Caco-2 (cell line): ENCODE results near the gene MESP1. TPM values are rescaled to one million over a fixed set of nuclear protein-coding genes. Genes with fewer than 3 reads are reported as not detected.

ENCODE experiments used
- BruUV-seq: library from RNA; stranded (reverse); fragments of 400-500 nt; replicated peaks from 2 replicates; lab custom pipeline; 2021; lab: Mats Ljungman, UMichigan
- CTCF ChIA-PET: fragments of 300-600 bp; sonication (Branson Sonifier 250); formaldehyde crosslinking; loops from one replicate; lab custom pipeline; 2022; ENCODE audit warnings: antibody characterized with exemption; lab: Charles Lee
- POLR2A ChIA-PET: fragments of 300-600 bp; sonication (Branson Sonifier 250); formaldehyde crosslinking; loops from one replicate; lab custom pipeline; 2022; ENCODE audit warnings: antibody characterized with exemption; lab: Charles Lee
- DNase-seq, 2 experiments: peaks; one replicate each; pipeline versions ENCODE4 v3.0.0 to v3.0.0-alpha.2; 2020 to 2022
- H3K27me3 ChIP-seq: replicated peaks from 2 replicates; pipeline ENCODE4 v1.6.0; 2011; ENCODE audit warnings: low read length; ENCODE audit not compliant: control insufficient read depth, insufficient read depth
- H3K36me3 ChIP-seq: 2 replicates; pipeline ENCODE4 v1.5.1; 2011; ENCODE audit warnings: low read length; ENCODE audit not compliant: control insufficient read depth, insufficient read depth
- H3K4me1 ChIP-seq: fragments of 250-450 bp; sonication (Bioruptor Pico); 2 replicates; pipeline ENCODE4 v1.5.1; 2020; ENCODE audit warnings: mild to moderate bottlenecking
- H3K4me3 ChIP-seq: 2 replicates; pipeline ENCODE4 v1.5.1; 2011; ENCODE audit warnings: low read depth, mild to moderate bottlenecking, control low read depth, low read length
- H3K9me3 ChIP-seq: fragments of 250-450 bp; sonication (Bioruptor Pico); 2 replicates; pipeline ENCODE4 v1.5.1; 2020; ENCODE audit warnings: mild to moderate bottlenecking, moderate library complexity
- H3K27ac Mint-ChIP-seq: one replicate; pipeline ENCODE4 v1.8.0; 2022; ENCODE audit warnings: mixed read lengths; ENCODE audit not compliant: unreplicated experiment
- H3K27me3 Mint-ChIP-seq: one replicate; pipeline ENCODE4 v1.8.0; 2022; ENCODE audit warnings: mixed read lengths; ENCODE audit not compliant: insufficient read depth, unreplicated experiment
- H3K36me3 Mint-ChIP-seq: one replicate; pipeline ENCODE4 v1.8.0; 2022; ENCODE audit warnings: mild to moderate bottlenecking, mixed read lengths; ENCODE audit not compliant: insufficient read depth, unreplicated experiment
- H3K4me1 Mint-ChIP-seq: one replicate; pipeline ENCODE4 v1.8.0; 2022; ENCODE audit warnings: low read depth, mixed read lengths; ENCODE audit not compliant: unreplicated experiment
- H3K4me3 Mint-ChIP-seq: one replicate; pipeline ENCODE4 v1.8.0; 2022; ENCODE audit warnings: mild to moderate bottlenecking, moderate library complexity, mixed read lengths; ENCODE audit not compliant: unreplicated experiment
- H3K9me3 Mint-ChIP-seq: one replicate; pipeline ENCODE4 v1.8.0; 2022; ENCODE audit warnings: mixed read lengths; ENCODE audit not compliant: unreplicated experiment
- intact Hi-C: fragments of 100-400 bp; cut with micrococcal nuclease; formaldehyde crosslinking; loops from one replicate; pipeline ENCODE4 v1.10.0; 2022; ENCODE audit not compliant: unreplicated experiment
- total RNA-seq: library from RNA; stranded (reverse); gene quantifications from 2 replicates; pipeline ENCODE4 v1.2.3, GENCODE V29; 2022
- TF ChIP-seq, protein P1 (sequence below), 2 experiments: fragments of 200-600 bp in 1 of 2; IDR thresholded peaks; 1 replicate in 1 of 2; 2 replicates in 1 of 2; pipeline versions ENCODE4 v1.5.1 to v1.8.0; 2011 to 2022; ENCODE audit warnings: antibody characterized with exemption in 1 of 2, control low read depth in 1 of 2, inconsistent platforms in 1 of 2, low read depth in 1 of 2, low read length in 1 of 2, mild to moderate bottlenecking in 1 of 2, moderate library complexity in 1 of 2; ENCODE audit not compliant: insufficient read depth in 1 of 2, severe bottlenecking in 1 of 2, unreplicated experiment in 1 of 2

Gene MESP1
- total RNA-seq, 1 experiment from 2014 or later, result 1.00 TPM

DNA sequence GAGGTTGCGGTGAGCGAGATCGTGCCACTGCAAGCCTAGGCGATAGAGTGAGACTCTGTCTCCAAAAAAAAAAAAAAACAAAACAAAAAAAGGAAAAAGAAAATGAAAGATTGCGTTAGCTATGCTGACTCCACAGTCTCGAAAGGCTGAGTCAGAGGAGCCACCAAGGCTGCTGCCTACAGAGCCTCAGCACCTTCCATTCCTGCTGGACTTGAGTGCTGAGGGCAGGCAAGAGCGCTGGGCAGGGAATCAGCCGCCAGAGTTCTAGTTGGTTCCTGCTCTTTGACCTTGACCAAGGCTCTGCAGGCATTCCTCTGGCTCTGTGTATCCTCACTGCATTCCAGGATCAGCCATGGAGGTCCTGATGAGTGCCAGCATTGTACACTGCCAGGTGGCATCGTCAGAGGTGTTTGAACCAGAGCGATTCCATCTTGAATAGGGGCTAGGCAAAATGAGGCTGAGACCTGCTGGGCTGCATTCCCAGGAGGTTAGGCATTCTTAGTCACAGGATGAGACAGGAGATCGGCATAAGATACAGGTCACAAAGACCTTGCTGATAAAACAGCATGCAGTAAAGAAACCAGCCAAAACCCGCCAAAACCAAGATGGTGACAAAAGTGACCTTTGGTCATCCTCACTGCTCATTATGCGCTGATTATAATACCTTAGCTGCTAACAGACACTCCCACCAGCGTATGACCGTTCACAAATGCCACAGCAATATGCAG, 31.0 kb upstream of the MESP1 start:
- Mint-ChIP-seq H3K9me3 (no peaks in the 10 kb centered on the region), H3K36me3 (peaks cover 7% of the 10 kb centered on the region), H3K27me3 (no peaks in the 10 kb centered on the region), H3K27ac (peak overlapping the region; percentile 68), H3K4me3 (peak overlapping the region; percentile 27), H3K4me1 (peaks cover 27% of the 10 kb centered on the region)
- ChIA-PET CTCF (interaction anchor here (1.2 kb wide), 1 partner anchor 21 kb away, joined by 3 read pairs; no protein-coding TSS in a partner anchor), POLR2A (interaction anchor here (0.6 kb wide), 1 partner anchor 79 kb away, joined by 3 read pairs; no protein-coding TSS in a partner anchor)
- H3K36me3 ChIP-seq, result no peaks in the 10 kb centered on the region; the same call in 1 of the 2 replicates
- peak; percentile 74 to 88 for DNase-seq
- 0 out of 2 replicates have a peak, but pooled peaks cover under 1% of the 10 kb centered on the region for H3K9me3 ChIP-seq
- no peak overlapping the region for H3K4me3 ChIP-seq
- intact Hi-C loops, result no loop called here
- no peaks in the 10 kb centered on the region for H3K27me3 ChIP-seq
- TF ChIP-seq, protein P1, sequence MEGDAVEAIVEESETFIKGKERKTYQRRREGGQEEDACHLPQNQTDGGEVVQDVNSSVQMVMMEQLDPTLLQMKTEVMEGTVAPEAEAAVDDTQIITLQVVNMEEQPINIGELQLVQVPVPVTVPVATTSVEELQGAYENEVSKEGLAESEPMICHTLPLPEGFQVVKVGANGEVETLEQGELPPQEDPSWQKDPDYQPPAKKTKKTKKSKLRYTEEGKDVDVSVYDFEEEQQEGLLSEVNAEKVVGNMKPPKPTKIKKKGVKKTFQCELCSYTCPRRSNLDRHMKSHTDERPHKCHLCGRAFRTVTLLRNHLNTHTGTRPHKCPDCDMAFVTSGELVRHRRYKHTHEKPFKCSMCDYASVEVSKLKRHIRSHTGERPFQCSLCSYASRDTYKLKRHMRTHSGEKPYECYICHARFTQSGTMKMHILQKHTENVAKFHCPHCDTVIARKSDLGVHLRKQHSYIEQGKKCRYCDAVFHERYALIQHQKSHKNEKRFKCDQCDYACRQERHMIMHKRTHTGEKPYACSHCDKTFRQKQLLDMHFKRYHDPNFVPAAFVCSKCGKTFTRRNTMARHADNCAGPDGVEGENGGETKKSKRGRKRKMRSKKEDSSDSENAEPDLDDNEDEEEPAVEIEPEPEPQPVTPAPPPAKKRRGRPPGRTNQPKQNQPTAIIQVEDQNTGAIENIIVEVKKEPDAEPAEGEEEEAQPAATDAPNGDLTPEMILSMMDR (IDR thresholded peaks at IDR 0.05; ENCODE audit: insufficient read depth in 1 of 2, low read depth in 1 of 2, low read length in 1 of 2, severe bottlenecking in 1 of 2, unreplicated experiment in 1 of 2), result no peak
- peaks cover 67% of the 10 kb centered on the region for H3K4me1 ChIP-seq
- BruUV-seq, result TSS peak; percentile 66

DNA sequence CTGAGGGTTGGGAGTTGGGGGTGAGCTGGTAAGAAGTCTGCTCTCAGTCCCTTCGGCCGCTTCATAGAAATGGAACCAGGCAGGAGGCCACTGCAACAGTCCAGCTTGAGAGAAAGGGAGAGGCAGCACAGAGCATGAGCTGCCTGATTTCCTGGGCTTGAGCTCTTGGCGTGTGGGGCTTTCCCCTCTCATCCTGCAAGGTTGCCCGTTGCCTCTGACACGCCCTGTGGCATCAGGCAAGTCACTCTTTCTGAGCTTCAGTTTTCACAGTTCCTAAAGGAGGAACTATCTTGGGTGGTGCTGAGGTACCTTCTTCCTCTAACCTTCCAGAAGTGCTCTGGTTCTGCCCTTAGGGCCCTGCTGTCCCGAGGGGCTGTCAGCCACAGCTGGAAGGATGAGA, 30.0 kb upstream of the MESP1 start:
- POLR2A ChIA-PET, result no interaction called here
- H3K36me3 Mint-ChIP-seq, result peaks cover 7% of the 10 kb centered on the region
- Histone ChIP-seq H3K36me3 (no peaks in the 10 kb centered on the region; the same call in 1 of the 2 replicates), H3K27me3 (no peaks in the 10 kb centered on the region), H3K9me3 (no peaks in the 10 kb centered on the region), H3K4me1 (peaks cover 64% of the 10 kb centered on the region), H3K4me3 (no peak overlapping the region)
- no TSS peak for BruUV-seq
- TF ChIP-seq, protein P1 (IDR thresholded peaks at IDR 0.05; ENCODE audit: insufficient read depth in 1 of 2, low read depth in 1 of 2, low read length in 1 of 2, severe bottlenecking in 1 of 2, unreplicated experiment in 1 of 2), result no peak
- H3K27me3 Mint-ChIP-seq, result no peaks in the 10 kb centered on the region
- intact Hi-C loops, result no loop called here
- peak overlapping the region; percentile 68 for H3K27ac Mint-ChIP-seq
- H3K4me3 Mint-ChIP-seq, result no peak overlapping the region
- H3K9me3 Mint-ChIP-seq, result no peaks in the 10 kb centered on the region
- no peak for DNase-seq
- peaks cover 27% of the 10 kb centered on the region for H3K4me1 Mint-ChIP-seq
- CTCF ChIA-PET, result interaction anchor here (1.2 kb wide), 1 partner anchor 20 kb away, joined by 3 read pairs; no protein-coding TSS in a partner anchor

DNA sequence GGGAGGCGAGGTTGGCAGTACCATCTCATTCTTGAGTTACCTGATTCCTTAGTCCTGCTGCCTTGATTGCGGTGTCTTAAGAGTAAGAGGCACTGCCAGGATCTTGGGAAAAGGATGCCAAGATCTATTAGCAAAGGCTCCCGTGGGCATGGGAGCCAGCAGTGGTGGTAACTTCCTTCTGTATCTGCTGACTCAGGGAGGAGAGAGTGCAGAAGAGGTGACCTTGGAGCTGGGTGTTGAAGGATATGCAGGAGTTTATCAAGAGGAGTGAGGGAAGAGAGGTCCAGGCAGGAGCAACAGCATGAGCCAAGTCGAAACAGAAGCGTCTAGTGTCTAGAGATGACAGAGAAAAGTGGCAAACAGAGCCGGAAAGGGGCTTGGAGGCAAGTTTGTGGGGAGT, 29.6 kb upstream of the MESP1 start:
- no peaks in the 10 kb centered on the region for H3K9me3 Mint-ChIP-seq
- peaks cover 23% of the 10 kb centered on the region for H3K4me1 Mint-ChIP-seq
- no peak for DNase-seq
- no peak overlapping the region for H3K4me3 Mint-ChIP-seq
- Histone ChIP-seq H3K9me3 (no peaks in the 10 kb centered on the region), H3K36me3 (no peaks in the 10 kb centered on the region; the same call in 1 of the 2 replicates), H3K4me1 (peaks cover 60% of the 10 kb centered on the region), H3K4me3 (no peak overlapping the region), H3K27me3 (no peaks in the 10 kb centered on the region)
- CTCF ChIA-PET, result interaction anchor here (1.2 kb wide), 1 partner anchor 20 kb away, joined by 3 read pairs; no protein-coding TSS in a partner anchor
- peak overlapping the region; percentile 68 for H3K27ac Mint-ChIP-seq
- intact Hi-C loops, result no loop called here
- TF ChIP-seq, protein P1 (IDR thresholded peaks at IDR 0.05; ENCODE audit: insufficient read depth in 1 of 2, low read depth in 1 of 2, low read length in 1 of 2, severe bottlenecking in 1 of 2, unreplicated experiment in 1 of 2), result no peak
- no peaks in the 10 kb centered on the region for H3K27me3 Mint-ChIP-seq
- peaks cover 2% of the 10 kb centered on the region for H3K36me3 Mint-ChIP-seq
- POLR2A ChIA-PET, result no interaction called here
- no TSS peak for BruUV-seq
